ENCODE measurements around the gene PCDHGA3. TPM values are rescaled to one million over a fixed set of nuclear protein-coding genes. Genes with fewer than 3 reads are reported as not detected.
"Not testable (repeated sequence)": the region's sequence is repeated elsewhere in the genome, so short reads cannot be mapped to it uniquely, and the experiment has no call there.

PCDHGA3 gene
- total RNA-seq, result 0.17 and 1.0 TPM in 2 replicates

DNA sequence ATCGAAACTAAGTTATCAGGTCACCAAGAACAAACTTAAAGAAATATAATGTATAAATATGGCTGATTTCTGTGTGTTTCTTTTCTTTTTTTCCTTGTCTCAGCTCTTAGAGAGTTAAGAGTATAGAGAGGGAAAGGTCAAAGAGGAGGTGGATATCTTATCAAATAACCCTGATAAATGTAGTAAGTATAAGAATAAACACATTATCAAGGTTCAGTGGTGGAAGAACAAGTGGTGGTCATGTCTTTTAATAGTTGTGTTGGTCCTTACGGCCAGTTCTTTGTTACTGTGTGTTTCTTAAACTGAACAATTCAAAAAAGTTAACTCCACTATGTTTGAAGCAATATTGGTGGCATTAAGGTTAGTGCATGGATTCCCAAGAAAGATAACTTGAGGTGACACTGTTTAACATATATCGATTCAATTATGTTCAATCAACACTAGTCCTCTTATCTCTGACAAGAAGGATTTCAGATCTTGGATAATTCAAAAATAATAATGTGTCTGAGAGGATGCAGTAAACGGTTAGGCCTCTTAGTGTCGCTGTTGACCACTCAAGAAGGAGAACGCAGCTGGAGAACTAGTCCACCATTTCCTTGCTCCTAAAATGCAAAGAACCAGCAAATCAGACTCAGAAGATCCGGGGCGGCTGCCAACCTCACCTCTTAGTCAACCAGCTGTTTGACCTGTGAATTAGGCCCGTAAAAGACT is at the start of gene PCDHGA3:
TSS of gene PCDHGA3 (plus strand) at position 588 of the 711 bp plus-strand sequence. CDS start 205 bp downstream, outside the sequence.
- DNase-seq (ENCODE audit: low read depth), result peak; percentile 22

DNA sequence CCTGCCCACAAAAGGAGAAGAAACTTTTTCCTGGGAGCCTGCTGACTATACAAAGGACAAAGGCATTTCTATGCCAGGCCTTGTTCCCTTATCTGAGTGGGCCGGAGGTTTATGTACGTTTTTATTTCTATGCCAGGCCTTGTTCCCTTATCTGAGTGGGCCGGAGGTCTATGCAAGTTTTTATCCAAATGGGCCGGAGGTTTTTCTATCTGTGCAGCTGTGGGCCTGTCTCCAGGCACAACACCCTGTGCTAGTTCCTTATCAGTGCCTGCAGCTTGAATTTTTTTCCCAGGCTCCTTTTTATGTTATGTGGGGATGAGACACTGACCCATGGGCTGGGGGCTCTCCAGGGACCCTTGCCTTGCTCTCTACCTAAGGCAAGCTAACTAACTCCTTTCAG is 45.3 kb upstream of the PCDHGA3 start:
- DNase-seq (ENCODE audit: low read depth), result no peak

DNA sequence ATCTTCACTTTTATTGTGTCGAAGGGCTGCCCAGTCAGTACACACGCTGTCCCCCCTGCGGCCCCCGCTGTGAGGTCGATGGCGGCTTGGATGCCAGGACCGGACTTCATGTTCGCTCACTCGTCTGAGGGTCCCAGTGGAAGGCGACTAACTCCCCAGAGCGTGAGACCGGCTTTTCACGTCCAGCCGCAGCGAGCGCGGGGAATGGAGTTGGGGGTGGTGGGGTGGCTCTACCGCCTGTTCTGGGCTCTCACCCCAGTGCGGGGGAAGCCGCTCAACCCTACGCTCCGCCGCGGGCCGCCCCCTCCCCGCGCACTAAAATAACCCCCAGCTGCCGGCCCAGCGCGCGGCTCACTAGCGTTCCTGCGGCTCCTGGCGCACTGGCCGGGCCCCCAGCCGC is 39.9 kb upstream of the PCDHGA3 start, which contains the start of gene SLC25A2:
TSS of gene SLC25A2 (minus strand) at position 294 of the 400 bp plus-strand sequence. CDS start at position 110, 184 bp downstream.
- DNase-seq (ENCODE audit: low read depth), result no peak

DNA sequence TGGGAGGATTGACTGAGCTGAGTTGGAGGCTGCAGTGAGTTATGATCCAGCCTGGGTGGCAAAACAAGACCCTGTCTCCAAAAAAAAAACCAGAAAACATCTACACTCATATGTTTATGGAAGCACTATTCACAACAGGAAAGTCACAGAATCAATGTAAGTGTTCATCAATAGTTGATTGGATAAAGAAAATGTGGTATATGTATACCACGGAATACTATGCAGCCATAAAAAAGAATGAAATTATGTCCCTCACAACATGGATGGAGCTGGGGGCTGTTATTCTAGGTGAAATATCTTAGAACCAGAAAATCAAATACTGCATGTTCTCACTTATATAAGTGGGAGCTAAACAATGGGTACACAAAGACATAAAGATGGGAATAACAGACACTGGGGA is 37.0 kb upstream of the PCDHGA3 start:
- DNase-seq (ENCODE audit: low read depth), result no peak

DNA sequence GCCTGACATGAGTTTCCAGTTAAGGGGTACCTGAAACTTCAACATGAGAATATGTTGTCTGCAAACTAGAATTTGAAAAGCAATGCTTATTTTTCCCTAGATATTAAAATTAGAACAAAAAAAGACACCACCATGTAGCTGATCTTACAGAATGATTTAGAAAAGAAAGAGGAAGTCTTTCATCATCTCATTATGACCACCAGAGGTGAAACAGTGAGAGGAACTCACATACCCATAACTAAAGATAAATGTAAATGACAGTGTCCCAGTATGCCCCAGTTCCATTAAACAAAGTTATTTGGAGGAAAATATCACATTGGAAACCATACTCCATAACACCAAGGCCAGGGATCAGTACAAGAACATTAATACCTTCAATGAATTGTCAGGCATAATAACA is 29.9 kb upstream of the PCDHGA3 start:
- no peak for DNase-seq (ENCODE audit: low read depth)

DNA sequence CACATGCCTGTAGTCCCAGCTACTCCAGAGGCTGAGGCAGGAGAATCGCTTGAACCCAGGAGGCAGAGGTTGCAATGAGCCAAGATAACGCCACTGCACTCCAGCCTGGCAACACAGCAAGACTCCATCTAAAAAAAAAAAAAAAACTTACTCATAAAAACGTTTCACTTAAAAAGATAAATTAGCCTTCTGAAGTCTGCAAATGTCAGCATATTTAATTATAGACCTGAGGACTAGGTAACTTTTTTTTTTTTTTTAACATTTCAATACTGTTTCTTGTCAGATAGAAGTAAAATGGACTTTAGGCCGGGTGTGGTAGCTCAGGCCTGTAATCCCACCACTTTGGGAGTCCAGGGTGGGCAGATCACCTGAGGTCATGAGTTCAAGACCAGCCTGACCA is 26.7 kb upstream of the PCDHGA3 start:
- DNase-seq (ENCODE audit: low read depth), result not testable (repeated sequence)

DNA sequence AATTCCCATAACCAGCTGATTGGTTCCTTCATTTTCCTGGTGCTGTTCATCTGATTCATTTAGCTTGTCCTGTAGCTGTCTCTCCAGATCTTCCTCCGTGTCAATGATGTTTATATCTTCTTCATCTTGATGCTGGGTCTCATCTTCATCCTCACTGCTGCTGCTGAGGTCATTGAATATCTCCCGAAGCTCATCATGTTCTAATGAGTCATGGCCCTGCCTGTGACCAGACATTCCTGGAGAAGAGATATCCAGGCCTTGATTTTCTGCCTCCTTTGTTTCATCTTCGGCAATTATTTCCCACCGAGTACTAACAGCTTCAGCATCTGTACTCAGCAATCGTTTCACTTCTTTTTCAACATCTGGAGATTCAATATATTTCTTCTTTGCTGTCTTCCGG is 24.4 kb upstream of the PCDHGA3 start:
- no peak for DNase-seq (ENCODE audit: low read depth)

DNA sequence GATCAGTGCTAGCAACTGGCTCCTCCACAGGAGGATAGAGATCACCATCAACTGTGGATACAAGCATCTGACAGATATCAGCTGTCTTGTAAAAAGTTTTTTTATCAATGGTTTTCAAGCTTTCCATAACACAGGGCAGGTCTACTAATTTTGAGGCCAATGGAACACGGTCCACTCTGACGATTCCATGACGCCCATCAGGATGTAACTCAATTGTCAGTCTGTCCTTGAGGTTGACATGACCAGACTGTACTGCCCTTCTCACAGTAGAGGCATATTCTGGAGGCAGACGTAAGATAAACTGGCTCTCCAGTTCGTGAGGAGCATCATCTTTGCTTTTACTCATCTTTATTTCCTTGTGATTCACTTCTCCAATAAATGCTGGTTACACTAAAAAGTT is 23.9 kb upstream of the PCDHGA3 start:
- no peak for DNase-seq (ENCODE audit: low read depth)

DNA sequence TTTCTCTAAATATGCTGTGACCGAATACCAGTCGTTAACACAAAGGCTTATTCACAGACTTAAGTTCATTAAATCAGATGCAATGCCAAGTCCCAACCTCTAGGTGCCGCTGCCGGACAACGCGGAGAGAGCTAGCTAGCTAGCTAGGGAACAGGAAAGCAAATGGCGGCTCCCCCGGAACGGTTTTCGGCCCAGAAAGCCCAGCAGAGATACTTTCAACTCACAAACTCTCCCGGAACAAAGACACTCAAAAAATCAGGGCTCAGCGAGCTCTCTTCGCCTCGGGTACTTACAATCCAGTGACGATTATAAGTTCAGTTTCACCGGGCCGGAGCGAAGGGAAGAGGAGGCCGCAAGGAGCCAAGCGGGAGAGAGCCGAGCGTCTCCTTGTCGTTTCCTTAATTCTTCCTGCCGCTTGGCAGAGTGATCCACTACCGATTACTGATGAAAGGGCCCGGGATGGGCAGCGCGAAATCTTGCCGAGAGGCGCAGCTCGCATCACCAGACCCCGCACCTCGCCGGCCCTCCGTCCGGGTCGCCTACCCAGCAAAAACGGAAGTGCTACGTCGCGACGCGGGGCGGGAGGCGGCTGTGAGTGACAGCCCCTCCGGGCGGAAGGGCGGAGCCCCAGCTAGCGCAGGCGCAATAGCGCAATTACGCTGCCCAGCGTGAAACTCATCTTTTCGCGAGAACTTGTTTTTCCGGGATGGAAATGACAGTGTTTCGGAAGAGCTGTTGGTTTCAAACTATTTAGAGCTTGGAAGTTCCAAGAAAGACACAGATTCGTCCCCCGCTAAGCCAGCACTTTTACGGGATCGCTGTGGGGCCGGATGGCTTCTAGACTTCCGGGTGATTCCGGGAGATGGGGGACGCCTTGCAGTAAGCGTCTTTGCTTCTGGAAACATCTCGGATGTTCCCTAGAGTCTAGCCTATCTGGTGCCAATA is 23.1 kb upstream of the PCDHGA3 start, which contains the start of gene TAF7:
TSS of gene TAF7 (minus strand) at position 560 of the 945 bp plus-strand sequence. CDS start 740 bp downstream, outside the sequence.
- peak; percentile 88 for DNase-seq (ENCODE audit: low read depth)

DNA sequence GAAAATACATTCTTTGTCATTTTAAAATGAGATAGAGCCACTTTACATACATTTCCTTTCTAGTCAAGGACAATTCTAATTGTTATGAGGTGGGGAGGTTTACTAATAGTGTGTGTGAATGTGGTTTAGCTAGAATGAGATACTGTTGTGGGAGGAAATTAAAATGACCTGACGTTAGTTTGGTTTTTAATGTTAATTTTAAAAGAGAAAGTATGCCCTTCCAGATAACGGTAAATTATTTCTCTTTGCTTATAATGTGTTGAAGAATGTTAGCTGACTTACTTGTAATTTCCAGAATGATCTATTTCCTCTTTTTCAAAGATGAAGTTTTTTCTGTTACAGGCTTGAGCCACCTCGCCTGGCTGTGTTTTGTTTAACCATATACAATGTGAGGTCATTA is 21.4 kb upstream of the PCDHGA3 start:
- no peak for DNase-seq (ENCODE audit: low read depth)

DNA sequence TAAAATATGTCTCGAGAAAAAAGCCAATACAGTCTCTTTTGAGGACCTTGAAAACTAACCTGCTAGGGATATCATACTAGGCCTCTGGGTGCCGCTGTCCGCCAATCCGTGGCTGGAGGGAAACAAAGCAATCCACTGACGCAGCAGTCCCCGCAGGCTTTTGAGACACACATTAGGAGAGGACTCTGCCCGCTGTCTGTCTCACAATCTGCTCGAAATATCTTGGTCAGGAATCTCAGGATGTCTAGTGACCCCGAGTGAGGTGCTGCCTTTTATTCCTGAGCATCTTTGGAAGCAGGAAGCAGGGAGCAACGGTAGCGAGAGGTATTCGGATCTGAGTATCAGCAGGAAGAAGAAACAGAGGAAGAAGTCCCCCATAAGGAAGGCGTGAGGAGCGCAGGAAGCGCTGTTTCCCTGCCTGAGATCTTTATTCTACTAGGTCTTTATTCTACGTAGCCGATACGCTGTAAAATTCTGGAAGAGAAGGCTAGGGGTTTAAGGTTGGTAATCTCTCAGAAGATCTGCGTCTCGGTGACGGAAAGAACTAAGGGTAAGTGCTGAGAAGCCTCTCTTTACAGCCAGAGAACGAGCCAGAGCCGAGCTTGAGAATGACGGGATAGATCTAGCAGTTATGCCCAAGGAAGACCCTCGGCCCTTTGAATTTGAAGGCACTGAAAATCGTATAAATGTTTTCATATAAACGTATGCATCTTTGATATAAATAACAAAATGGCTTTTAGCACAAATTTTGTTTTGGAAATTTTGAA is 17.4 kb upstream of the PCDHGA3 start:
- peak; percentile 35 for DNase-seq (ENCODE audit: low read depth)

DNA sequence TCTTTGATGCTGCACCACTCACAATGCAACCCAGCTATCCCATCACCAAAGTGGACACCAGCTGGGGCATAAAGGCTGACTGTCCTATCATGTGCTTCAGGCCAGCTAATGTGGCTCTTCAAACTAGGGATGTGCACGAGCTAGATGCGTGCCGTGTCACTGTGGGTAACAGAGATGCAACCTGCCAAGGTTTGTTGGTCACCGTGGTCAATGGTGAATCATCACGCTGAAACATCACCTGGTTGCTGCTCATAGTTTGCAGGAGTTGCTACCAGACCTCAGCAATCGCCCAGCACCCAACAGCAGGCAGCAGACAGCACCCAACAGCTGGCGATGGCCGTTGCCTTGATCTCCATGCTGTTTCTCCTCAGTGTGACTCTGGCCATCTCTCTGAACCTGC is 15.4 kb upstream of the PCDHGA3 start:
- DNase-seq (ENCODE audit: low read depth), result no peak

DNA sequence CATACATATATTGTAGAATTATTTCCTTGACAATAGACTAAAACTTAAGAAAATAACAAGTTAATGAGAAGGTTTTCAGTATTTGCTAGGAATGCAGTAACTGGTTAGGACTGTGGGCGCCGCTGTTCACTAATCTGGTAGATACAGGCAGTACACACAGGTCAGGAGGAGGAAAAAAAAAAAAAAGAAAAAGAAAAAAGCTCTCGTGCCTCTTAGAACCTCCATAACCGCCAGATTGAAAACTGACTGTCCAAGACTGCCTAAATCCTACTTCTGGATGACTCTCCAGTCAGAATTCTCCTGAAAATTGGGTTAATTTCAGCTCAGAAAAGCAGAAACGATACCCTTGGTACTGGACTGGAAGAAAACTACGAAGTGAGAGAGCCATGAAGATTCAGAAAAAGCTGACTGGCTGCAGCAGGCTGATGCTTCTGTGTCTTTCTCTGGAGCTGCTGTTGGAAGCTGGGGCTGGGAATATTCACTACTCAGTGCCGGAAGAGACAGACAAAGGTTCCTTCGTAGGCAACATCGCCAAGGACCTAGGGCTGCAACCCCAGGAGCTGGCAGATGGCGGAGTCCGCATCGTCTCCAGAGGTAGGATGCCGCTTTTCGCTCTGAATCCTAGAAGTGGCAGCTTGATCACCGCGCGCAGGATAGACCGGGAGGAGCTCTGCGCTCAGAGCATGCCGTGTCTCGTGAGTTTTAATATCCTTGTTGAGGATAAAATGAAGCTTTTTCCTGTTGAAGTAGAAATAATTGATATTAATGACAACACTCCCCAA is 13.1 kb upstream of the PCDHGA3 start, which contains the start of gene PCDHGA1:
TSS of gene PCDHGA1 (plus strand) at position 216 of the 782 bp plus-strand sequence.
- DNase-seq (ENCODE audit: low read depth), result peak; percentile 45

DNA sequence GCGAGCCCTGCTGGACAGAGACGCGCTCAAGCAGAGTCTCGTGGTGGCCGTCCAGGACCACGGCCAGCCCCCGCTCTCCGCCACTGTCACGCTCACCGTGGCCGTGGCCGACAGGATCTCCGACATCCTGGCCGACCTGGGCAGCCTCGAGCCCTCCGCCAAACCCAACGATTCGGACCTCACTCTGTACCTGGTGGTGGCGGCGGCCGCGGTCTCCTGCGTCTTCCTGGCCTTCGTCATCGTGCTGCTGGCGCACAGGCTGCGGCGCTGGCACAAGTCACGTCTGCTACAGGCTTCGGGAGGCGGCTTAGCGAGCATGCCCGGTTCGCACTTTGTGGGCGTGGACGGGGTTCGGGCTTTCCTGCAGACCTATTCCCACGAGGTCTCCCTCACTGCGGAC is 11.1 kb upstream of the PCDHGA3 start:
- DNase-seq (ENCODE audit: low read depth), result not testable (repeated sequence)

DNA sequence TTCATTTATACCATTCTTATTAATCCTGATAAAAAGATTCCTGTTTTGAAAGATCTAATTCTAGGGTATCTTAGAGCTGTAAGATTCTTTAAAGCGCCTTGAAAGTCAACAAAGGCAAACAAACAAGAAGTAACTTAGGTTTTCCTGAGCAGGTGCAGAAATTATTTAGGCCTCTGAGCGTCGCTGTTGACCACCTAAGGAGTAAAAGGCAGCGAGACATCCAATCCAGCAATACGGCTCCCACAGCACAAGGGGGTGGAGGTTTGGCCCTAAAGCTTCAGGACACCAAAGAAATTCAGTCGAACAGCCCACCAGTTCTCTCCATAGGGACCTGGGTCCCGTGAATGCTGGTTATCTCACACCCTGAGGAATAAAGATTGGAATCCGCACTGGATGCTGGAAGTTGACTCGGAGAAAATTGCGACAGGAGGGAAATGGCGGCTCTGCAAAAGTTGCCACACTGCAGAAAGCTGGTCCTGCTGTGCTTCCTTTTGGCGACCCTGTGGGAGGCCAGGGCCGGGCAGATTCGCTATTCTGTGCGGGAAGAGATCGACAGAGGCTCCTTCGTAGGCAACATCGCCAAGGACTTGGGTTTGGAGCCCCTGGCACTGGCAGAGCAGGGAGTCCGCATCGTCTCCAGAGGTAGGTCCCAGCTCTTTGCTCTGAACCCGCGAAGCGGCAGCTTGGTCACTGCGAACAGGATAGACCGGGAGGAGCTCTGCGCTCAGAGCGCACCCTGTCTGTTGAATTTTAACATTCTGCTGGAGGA is 4.9 kb upstream of the PCDHGA3 start, which contains the start of gene PCDHGA2:
TSS of gene PCDHGA2 (plus strand) at position 223 of the 769 bp plus-strand sequence.
- DNase-seq (ENCODE audit: low read depth), result peak; percentile 37

DNA sequence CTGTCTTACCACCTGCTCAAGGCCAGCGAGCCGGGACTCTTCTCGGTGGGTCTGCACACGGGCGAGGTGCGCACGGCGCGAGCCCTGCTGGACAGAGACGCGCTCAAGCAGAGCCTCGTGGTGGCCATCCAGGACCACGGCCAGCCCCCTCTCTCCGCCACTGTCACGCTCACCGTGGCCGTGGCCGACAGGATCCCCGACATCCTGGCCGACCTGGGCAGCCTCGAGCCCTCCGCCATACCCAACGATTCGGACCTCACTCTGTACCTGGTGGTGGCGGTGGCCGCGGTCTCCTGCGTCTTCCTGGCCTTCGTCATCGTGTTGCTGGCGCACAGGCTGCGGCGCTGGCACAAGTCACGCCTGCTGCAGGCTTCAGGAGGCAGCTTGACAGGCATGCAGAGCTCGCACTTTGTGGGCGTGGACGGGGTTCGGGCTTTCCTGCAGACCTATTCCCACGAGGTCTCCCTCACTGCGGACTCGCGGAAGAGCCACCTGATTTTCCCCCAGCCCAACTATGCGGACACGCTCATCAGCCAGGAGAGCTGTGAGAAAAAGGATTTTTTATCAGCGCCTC is 2.8 kb upstream of the PCDHGA3 start:
- not testable (repeated sequence) for DNase-seq (ENCODE audit: low read depth)

DNA sequence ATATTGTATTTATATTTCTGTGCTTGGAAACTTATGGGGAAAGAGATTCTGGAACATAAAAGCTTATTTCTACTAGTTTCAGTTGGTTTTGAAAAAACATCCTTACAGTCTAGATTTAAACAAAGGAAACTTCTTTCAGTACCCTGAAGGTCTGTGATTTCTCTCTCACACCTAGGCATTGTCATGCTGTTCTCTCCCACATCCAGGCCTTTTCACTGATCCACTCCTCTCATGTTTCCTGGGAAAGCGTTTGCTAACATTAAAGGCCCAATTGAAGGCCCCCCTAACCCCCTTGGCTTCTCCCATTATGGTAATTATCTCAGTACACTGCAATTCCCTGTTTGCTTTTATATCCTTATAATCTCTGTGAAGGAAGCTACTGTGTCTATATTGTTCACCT is 856 bp upstream of the PCDHGA3 start:
- no peak for DNase-seq (ENCODE audit: low read depth)

DNA sequence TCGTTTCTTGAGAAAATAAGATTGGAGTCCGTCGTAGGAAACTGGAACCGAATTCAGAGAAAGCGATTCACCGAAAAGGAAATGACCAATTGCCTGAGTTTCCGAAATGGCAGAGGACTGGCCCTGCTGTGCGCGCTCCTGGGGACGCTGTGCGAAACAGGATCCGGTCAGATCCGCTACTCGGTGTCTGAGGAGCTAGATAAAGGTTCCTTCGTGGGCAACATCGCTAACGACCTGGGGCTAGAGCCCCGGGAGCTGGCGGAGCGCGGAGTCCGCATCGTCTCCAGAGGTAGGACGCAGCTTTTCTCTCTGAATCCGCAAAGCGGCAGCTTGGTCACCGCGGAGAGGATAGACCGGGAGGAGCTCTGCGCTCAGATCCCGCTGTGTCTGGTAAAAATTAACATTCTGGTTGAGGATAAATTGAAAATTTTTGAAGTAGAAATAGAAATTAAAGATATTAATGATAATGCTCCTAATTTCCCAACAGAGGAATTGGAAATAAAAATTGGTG is 379 bp downstream of the PCDHGA3 start:
- no peak for DNase-seq (ENCODE audit: low read depth)

DNA sequence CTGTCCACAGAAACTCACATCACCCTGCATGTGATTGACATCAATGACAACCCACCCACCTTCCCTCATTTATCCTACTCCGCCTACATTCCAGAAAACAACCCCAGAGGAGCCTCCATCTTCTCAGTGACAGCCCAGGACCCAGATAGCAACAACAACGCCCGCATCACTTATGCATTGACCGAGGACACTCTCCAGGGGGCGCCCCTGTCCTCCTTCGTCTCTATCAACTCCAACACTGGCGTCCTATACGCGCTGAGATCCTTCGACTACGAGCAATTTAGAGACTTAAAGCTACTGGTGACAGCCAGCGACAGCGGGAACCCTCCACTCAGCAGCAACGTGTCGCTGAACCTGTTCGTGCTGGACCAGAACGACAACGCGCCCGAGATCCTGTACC is 1.7 kb downstream of the PCDHGA3 start:
- no peak for DNase-seq (ENCODE audit: low read depth)
